ENCODE measurements around the gene RAMACL.
"Not testable (repeated sequence)": the region's sequence is repeated elsewhere in the genome, so short reads cannot be mapped to it uniquely, and the experiment has no call there.

Gene RAMACL

GRCh38 chr6:166586424-166587156, at the start of gene RAMACL:
Gene RAMACL, minus strand, starts transcription at chr6:166586678. Its CDS starts 201 bp downstream, at chr6:166586477.
- no peak for DNase-seq (ENCODE audit: low read depth)

- no peak for DNase-seq (ENCODE audit: low read depth)
Observed at GRCh38 chr6:166635013-166635970, 48.8 kb upstream of the RAMACL start.

- DNase-seq (ENCODE audit: low read depth) = not testable (repeated sequence)
Observed at GRCh38 chr6:166634581-166634980, 48.1 kb upstream of the RAMACL start.

GRCh38 chr6:166633732-166634535, 47.5 kb upstream of the RAMACL start:
- no peak for DNase-seq (ENCODE audit: low read depth)

GRCh38 chr6:166632731-166633130, 46.3 kb upstream of the RAMACL start:
- DNase-seq (ENCODE audit: low read depth) = no peak

- DNase-seq (ENCODE audit: low read depth) = no peak
Observed at GRCh38 chr6:166630462-166630861, 44.0 kb upstream of the RAMACL start.

- DNase-seq (ENCODE audit: low read depth) = no peak
Observed at GRCh38 chr6:166629628-166630027, 43.1 kb upstream of the RAMACL start.

GRCh38 chr6:166627875-166628801, 41.7 kb upstream of the RAMACL start:
- peak; percentile 28 for DNase-seq (ENCODE audit: low read depth)

GRCh38 chr6:166627033-166627874, 40.8 kb upstream of the RAMACL start, which contains the start of gene RPS6KA2:
Gene RPS6KA2, minus strand, starts transcription at chr6:166627251. Its CDS starts 232 bp downstream, at chr6:166627019.
- peak; percentile 100 for DNase-seq (ENCODE audit: low read depth)

- peak; percentile 11 for DNase-seq (ENCODE audit: low read depth)
Observed at GRCh38 chr6:166626177-166627032, 39.9 kb upstream of the RAMACL start.

GRCh38 chr6:166625356-166625755, 38.9 kb upstream of the RAMACL start:
- DNase-seq (ENCODE audit: low read depth) = no peak

GRCh38 chr6:166624275-166624674, 37.8 kb upstream of the RAMACL start:
- DNase-seq (ENCODE audit: low read depth) = no peak

GRCh38 chr6:166623318-166623717, 36.8 kb upstream of the RAMACL start:
- DNase-seq (ENCODE audit: low read depth) = no peak

- no peak for DNase-seq (ENCODE audit: low read depth)
Observed at GRCh38 chr6:166621114-166621540, 34.6 kb upstream of the RAMACL start.

GRCh38 chr6:166620478-166621113, 34.1 kb upstream of the RAMACL start:
- DNase-seq (ENCODE audit: low read depth) = no peak

- DNase-seq (ENCODE audit: low read depth) = no peak
Observed at GRCh38 chr6:166619912-166620311, 33.4 kb upstream of the RAMACL start.

- DNase-seq (ENCODE audit: low read depth) = no peak
Observed at GRCh38 chr6:166618866-166619761, 32.6 kb upstream of the RAMACL start.
